Fibroblast of villous mesenchyme (primary cell): Measurements from ENCODE around the gene RPL10A. TPM values are rescaled to one million over a fixed set of nuclear protein-coding genes. Genes with fewer than 3 reads are reported as not detected.

Source experiments
- DNase-seq: peaks from one replicate; pipeline ENCODE4 v3.0.0-alpha.2; 2010; ENCODE audit warnings: low read depth
- H3K4me3 ChIP-seq: 2 replicates; pipeline ENCODE4 v1.5.1; 2011; ENCODE audit warnings: low read depth, mild to moderate bottlenecking, low read length
- total RNA-seq: library from RNA; depleted of rRNA; stranded (reverse); fragments of >200 nt; gene quantifications from 2 replicates; pipeline ENCODE4 v1.2.3, GENCODE V29; 2012
- TF ChIP-seq, protein P1 (sequence below): IDR thresholded peaks from 2 replicates; pipeline ENCODE4 v1.5.1; 2012; ENCODE audit warnings: low read depth, mild to moderate bottlenecking, low read length; ENCODE audit not compliant: insufficient read depth

The RPL10A gene
- total RNA-seq, 1 donor = 1,513 TPM

- H3K4me3 ChIP-seq = no peak overlapping the region
- TF ChIP-seq, protein P1, sequence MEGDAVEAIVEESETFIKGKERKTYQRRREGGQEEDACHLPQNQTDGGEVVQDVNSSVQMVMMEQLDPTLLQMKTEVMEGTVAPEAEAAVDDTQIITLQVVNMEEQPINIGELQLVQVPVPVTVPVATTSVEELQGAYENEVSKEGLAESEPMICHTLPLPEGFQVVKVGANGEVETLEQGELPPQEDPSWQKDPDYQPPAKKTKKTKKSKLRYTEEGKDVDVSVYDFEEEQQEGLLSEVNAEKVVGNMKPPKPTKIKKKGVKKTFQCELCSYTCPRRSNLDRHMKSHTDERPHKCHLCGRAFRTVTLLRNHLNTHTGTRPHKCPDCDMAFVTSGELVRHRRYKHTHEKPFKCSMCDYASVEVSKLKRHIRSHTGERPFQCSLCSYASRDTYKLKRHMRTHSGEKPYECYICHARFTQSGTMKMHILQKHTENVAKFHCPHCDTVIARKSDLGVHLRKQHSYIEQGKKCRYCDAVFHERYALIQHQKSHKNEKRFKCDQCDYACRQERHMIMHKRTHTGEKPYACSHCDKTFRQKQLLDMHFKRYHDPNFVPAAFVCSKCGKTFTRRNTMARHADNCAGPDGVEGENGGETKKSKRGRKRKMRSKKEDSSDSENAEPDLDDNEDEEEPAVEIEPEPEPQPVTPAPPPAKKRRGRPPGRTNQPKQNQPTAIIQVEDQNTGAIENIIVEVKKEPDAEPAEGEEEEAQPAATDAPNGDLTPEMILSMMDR = no peak
- peak; percentile 32 for DNase-seq
Observed at GRCh38 chr6:35471836-35472345, 3.7 kb downstream of the RPL10A start.

DNA sequence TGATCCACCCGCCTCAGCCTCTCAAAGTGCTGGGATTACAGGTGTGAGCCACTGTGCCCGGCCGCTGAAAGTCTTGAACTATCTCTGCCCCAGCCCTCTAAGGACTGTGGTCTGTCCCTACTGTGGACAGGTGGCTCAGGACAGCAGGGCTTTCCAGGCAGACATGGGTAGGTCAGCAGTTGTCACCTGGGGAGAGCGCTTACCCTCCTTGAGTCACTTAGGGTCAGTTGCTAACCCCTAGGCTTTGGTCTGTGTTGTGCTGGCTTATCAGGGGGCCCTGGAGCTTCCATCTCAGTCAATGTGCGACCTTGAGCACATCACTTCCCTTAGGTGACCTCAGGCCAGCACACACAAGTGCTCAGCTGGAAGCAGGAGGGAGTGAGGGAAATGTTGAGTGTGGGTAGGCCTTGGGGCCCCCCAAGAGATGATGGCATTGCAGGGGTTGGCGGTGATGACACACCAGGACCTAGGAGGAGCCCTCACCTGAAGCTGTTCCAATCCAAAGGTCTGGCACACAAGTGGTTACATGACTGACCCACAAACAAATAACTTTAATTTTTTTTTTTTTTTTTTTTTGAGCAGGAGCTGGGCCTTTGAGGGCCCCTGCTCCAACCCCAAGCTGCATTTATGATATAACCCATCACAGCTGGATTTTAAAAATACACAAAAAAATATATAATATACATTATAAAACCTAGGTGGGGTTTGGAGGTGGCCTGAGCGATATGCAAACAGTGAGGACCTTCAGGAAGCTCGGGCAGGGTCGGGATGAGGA is 5.1 kb downstream of the RPL10A start:
- no peak overlapping the region for H3K4me3 ChIP-seq
- TF ChIP-seq, protein P1 = no peak
- no peak for DNase-seq

DNA sequence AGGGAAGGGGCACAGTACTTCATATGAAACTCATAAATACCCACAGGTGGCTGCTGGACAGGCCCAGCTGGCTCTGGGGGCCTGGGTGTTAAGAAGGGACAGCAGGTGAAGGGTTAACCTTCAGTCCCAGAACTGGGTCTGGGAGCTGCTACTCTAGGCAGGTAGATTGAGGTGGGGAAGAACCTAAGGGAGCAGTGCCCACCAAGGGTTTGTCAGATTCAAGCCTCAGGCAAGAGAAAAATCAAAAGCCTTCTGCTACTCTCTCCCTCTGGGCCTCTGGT is 5.6 kb downstream of the RPL10A start:
- DNase-seq = no peak
- no peak overlapping the region for H3K4me3 ChIP-seq
- TF ChIP-seq, protein P1 = no peak

- no peak overlapping the region for H3K4me3 ChIP-seq
- DNase-seq = no peak
- TF ChIP-seq, protein P1 = no peak
Observed at GRCh38 chr6:35474131-35474941, 6.1 kb downstream of the RPL10A start.

- TF ChIP-seq, protein P1 = no peak
- no peak overlapping the region for H3K4me3 ChIP-seq
- no peak for DNase-seq
Observed at GRCh38 chr6:35474942-35475570, 6.9 kb downstream of the RPL10A start.

DNA sequence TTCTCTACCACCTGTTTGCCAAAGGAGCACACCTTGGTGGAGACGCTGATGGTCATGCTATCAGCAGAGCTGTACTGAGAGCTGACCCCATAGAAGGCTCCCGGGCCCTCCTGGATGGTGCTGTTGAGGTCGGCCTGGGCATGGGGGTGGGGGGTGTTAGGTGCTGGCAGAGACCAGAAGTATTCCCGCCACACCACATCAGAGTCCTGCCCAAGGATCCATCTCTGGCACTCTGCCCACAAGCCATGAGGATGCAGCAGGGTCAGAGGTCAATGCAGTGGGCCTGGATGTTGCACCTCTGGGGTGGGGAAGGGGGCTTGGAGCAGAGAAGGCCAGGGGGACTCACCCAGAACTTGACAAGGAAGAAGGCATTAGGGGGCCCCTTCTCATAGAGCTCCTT is 7.4 kb downstream of the RPL10A start:
- TF ChIP-seq, protein P1 = no peak
- H3K4me3 ChIP-seq = no peak overlapping the region
- DNase-seq = no peak
